Endodermal cell (in vitro differentiated cells): Measurements from ENCODE around the gene MERTK. TPM values are rescaled to one million over a fixed set of nuclear protein-coding genes. Genes with fewer than 3 reads are reported as not detected.

ENCODE experiments used
- DNase-seq: peaks from one replicate; pipeline ENCODE4 v3.0.0-alpha.2; 2017
- H3K27ac ChIP-seq: 2 replicates; pipeline ENCODE4 v1.5.1; 2013; ENCODE audit warnings: mild to moderate bottlenecking, low read depth, low read length, moderate library complexity
- H3K27me3 ChIP-seq: 2 replicates; pipeline ENCODE4 v1.6.1; 2013; ENCODE audit warnings: mild to moderate bottlenecking, low read length, moderate library complexity; ENCODE audit not compliant: insufficient read depth, control insufficient read depth, poor library complexity, severe bottlenecking
- H3K36me3 ChIP-seq: 2 replicates; pipeline ENCODE4 v1.7.0; 2013; ENCODE audit warnings: mild to moderate bottlenecking, low read length, moderate library complexity; ENCODE audit not compliant: control insufficient read depth, insufficient read depth
- H3K4me1 ChIP-seq: one replicate; pipeline ENCODE4 v1.7.0; 2013; ENCODE audit warnings: low read length; ENCODE audit not compliant: control insufficient read depth, insufficient read depth
- H3K4me3 ChIP-seq: 2 replicates; pipeline ENCODE4 v1.5.1; 2013; ENCODE audit warnings: mild to moderate bottlenecking, low read length, moderate library complexity
- H3K9ac ChIP-seq: 2 replicates; pipeline ENCODE4 v1.6.1; 2013; ENCODE audit warnings: mild to moderate bottlenecking, low read length, moderate library complexity; ENCODE audit not compliant: poor library complexity, severe bottlenecking; ENCODE audit errors: extremely low read depth
- H3K9me3 ChIP-seq: 2 replicates; pipeline ENCODE4 v1.6.1; 2013; ENCODE audit warnings: mild to moderate bottlenecking, low read length, moderate library complexity; ENCODE audit not compliant: control insufficient read depth
- H3K27ac Mint-ChIP-seq: 2 replicates; pipeline ENCODE4 v1.8.0; 2020; ENCODE audit warnings: mixed read lengths
- H3K27me3 Mint-ChIP-seq: 2 replicates; pipeline ENCODE4 v1.8.0; 2021; ENCODE audit warnings: mild to moderate bottlenecking, mixed read lengths; ENCODE audit not compliant: insufficient read depth
- H3K36me3 Mint-ChIP-seq: 2 replicates; pipeline ENCODE4 v1.8.0; 2020; ENCODE audit warnings: low read depth, mixed read lengths
- H3K4me1 Mint-ChIP-seq: 2 replicates; pipeline ENCODE4 v1.8.0; 2020; ENCODE audit warnings: mixed read lengths
- H3K4me3 Mint-ChIP-seq: 2 replicates; pipeline ENCODE4 v1.8.0; 2020; ENCODE audit warnings: mild to moderate bottlenecking, moderate library complexity, mixed read lengths
- H3K9me3 Mint-ChIP-seq: 2 replicates; pipeline ENCODE4 v1.8.0; 2020; ENCODE audit warnings: mild to moderate bottlenecking, mixed read lengths
- CTCF ChIP-seq: fragments of 200-600 bp; sonication (generic); conservative IDR thresholded peaks from 2 replicates; pipeline ENCODE4 v1.5.0; 2021; ENCODE audit warnings: antibody characterized with exemption, mild to moderate bottlenecking
- WGBS, 2 experiments: methylation state at CpG; one replicate each; pipeline versions ENCODE4 v1.1.5 to v1.1.7; 2013; ENCODE audit warnings: missing lambda C conversion rate in 2 of 2, mixed read lengths in 1 of 2; ENCODE audit not compliant: insufficient coverage in 1 of 2, insufficient read length in 1 of 2; 5-methylcytosine and 5-hydroxymethylcytosine counted together
- total RNA-seq, 2 donors: library from RNA; stranded (reverse); fragmentation: NEBNext Ultra II Directional in 1 of 2; extraction: Animal tissue kit (Norgen Biotek cat#: 25700) in 1 of 2; gene quantifications; 2 replicates in 1 of 2; 3 replicates in 1 of 2; pipeline ENCODE4 v1.2.1, GENCODE V29; 2021

MERTK gene
- total RNA-seq, 2 donors from 2014 or later, result 22.3 to 36.6 TPM

GRCh38 chr2:112074506-112074905 lies 176.1 kb downstream of the MERTK start:
- Mint-ChIP-seq H3K9me3 (peaks cover 7% of the 10 kb centered on the region), H3K27me3 (no peaks in the 10 kb centered on the region), H3K4me1 (no peaks in the 10 kb centered on the region), H3K4me3 (no peak overlapping the region), H3K36me3 (peaks cover 72% of the 10 kb centered on the region), H3K27ac (no peak overlapping the region)
- no peak overlapping the region for H3K9ac ChIP-seq
- no peak overlapping the region for H3K27ac ChIP-seq
- no peak for TF ChIP-seq CTCF
- H3K9me3 ChIP-seq, result peaks cover 17% of the 10 kb centered on the region
- DNase-seq, result no peak
- H3K27me3 ChIP-seq, result no peaks in the 10 kb centered on the region
- 100% methylated on average over 1 of the region's 1 CpG for WGBS, 2 experiments
- H3K4me1 ChIP-seq, result no peaks in the 10 kb centered on the region
- H3K36me3 ChIP-seq, result peaks cover 51% of the 10 kb centered on the region
- no peak overlapping the region for H3K4me3 ChIP-seq

- Histone ChIP-seq H3K9me3 (peaks cover 6% of the 10 kb centered on the region), H3K9ac (no peak overlapping the region), H3K4me1 (no peaks in the 10 kb centered on the region), H3K27me3 (no peaks in the 10 kb centered on the region), H3K4me3 (no peak overlapping the region), H3K27ac (no peak overlapping the region), H3K36me3 (peaks cover 46% of the 10 kb centered on the region)
- no peak for TF ChIP-seq CTCF
- no peak for DNase-seq
- Mint-ChIP-seq H3K27ac (no peak overlapping the region), H3K4me1 (no peaks in the 10 kb centered on the region), H3K9me3 (peaks cover 3% of the 10 kb centered on the region), H3K27me3 (no peaks in the 10 kb centered on the region), H3K4me3 (no peak overlapping the region), H3K36me3 (peaks cover 66% of the 10 kb centered on the region)
- 90 to 95% methylated on average over 4 to 7 of the region's 8 CpGs for WGBS, 2 experiments
Measured at GRCh38 chr2:112075490-112076260, 177.3 kb downstream of the MERTK start.

GRCh38 chr2:112077814-112078213 lies 179.4 kb downstream of the MERTK start:
- peaks cover 68% of the 10 kb centered on the region for H3K36me3 ChIP-seq
- no peaks in the 10 kb centered on the region for H3K4me1 ChIP-seq
- no peak overlapping the region for H3K27ac Mint-ChIP-seq
- no peak overlapping the region for H3K4me3 ChIP-seq
- no peak for TF ChIP-seq CTCF
- H3K4me1 Mint-ChIP-seq, result no peaks in the 10 kb centered on the region
- H3K27me3 ChIP-seq, result no peaks in the 10 kb centered on the region
- no peak overlapping the region for H3K4me3 Mint-ChIP-seq
- H3K9me3 ChIP-seq, result peaks cover 6% of the 10 kb centered on the region
- no peak overlapping the region for H3K27ac ChIP-seq
- H3K27me3 Mint-ChIP-seq, result no peaks in the 10 kb centered on the region
- DNase-seq, result peak; percentile 55
- H3K9ac ChIP-seq, result no peak overlapping the region
- H3K36me3 Mint-ChIP-seq, result peaks cover 64% of the 10 kb centered on the region
- whole genome bisulfite sequencing, 2 experiments, result 90% methylated on average over 1 of the region's 1 CpG
- H3K9me3 Mint-ChIP-seq, result no peaks in the 10 kb centered on the region

Other genes with a start within 250 kb of the MERTK start
- gene ANAPC1, start 14.4 kb upstream of the MERTK start, total RNA-seq, result 10 to 100 TPM; 74.5 to 79.9 TPM
- gene TMEM87B, start 156.7 kb downstream of the MERTK start, total RNA-seq, result 10 to 100 TPM; 20.2 to 22.3 TPM
- gene FBLN7, start 239.8 kb downstream of the MERTK start, total RNA-seq, result 1 to 10 TPM; 4.0 to 8.7 TPM